HepG2 (cell line): ENCODE measurements around the gene HELZ. TPM values are rescaled to one million over a fixed set of nuclear protein-coding genes. Genes with fewer than 3 reads are reported as not detected.

ENCODE experiments used
- ARNT2 ChIP-seq: sonication (generic); formaldehyde crosslinking; IDR thresholded peaks from 2 replicates; pipeline ENCODE4 v1.8.0; 2022; ENCODE audit warnings: mild to moderate bottlenecking, low read depth, missing genetic modification reagents, moderate library complexity
- CBX1 ChIP-seq: IDR thresholded peaks from one replicate; pipeline ENCODE4 v1.6.1; 2016; ENCODE audit warnings: antibody characterized with exemption, low read depth
- CCAR2 ChIP-seq: fragments of 200-400 bp; formaldehyde crosslinking; optimal IDR thresholded peaks from 2 replicates; pipeline ENCODE3; 2018; ENCODE audit warnings: low read depth, mild to moderate bottlenecking, low read length, moderate library complexity
- ISX ChIP-seq: sonication (generic); formaldehyde crosslinking; conservative IDR thresholded peaks from 2 replicates; pipeline ENCODE4 v1.5.0; 2020; ENCODE audit warnings: missing genetic modification reagents
- NAIF1 ChIP-seq: sonication (generic); formaldehyde crosslinking; IDR thresholded peaks from 2 replicates; pipeline ENCODE4 v1.5.0; 2020; ENCODE audit warnings: mild to moderate bottlenecking, missing genetic modification reagents, borderline replicate concordance
- NR3C1 ChIP-seq: sonication (generic); formaldehyde crosslinking; IDR thresholded peaks from 2 replicates; pipeline ENCODE4 v1.4.0; 2020; ENCODE audit warnings: missing genetic modification reagents
- SRSF9 ChIP-seq: fragments of 200-400 bp; formaldehyde crosslinking; IDR thresholded peaks from 2 replicates; pipeline ENCODE4 v1.6.1; 2018; ENCODE audit warnings: borderline replicate concordance, mild to moderate bottlenecking, low read depth, low read length; ENCODE audit not compliant: insufficient read depth, poor library complexity, severe bottlenecking
- SSRP1 ChIP-seq: IDR thresholded peaks from 2 replicates; pipeline ENCODE4 v1.6.1; 2016; ENCODE audit warnings: control low read depth
- ZFAT ChIP-seq: sonication (generic); formaldehyde crosslinking; conservative IDR thresholded peaks from 2 replicates; pipeline ENCODE4 v1.8.1; 2023; ENCODE audit warnings: missing genetic modification reagents, inconsistent platforms
- ZMAT3 ChIP-seq: sonication (generic); formaldehyde crosslinking; conservative IDR thresholded peaks from 2 replicates; pipeline ENCODE4 v1.7.0; 2021; ENCODE audit warnings: missing genetic modification reagents
- ZNF225 ChIP-seq: sonication (generic); formaldehyde crosslinking; IDR thresholded peaks from 2 replicates; pipeline ENCODE4 v1.4.0; 2020; ENCODE audit warnings: mild to moderate bottlenecking, missing genetic modification reagents
- ZNF367 ChIP-seq: sonication (generic); formaldehyde crosslinking; IDR thresholded peaks from 2 replicates; pipeline ENCODE4 v1.4.0; 2020; ENCODE audit warnings: missing genetic modification reagents, borderline replicate concordance
- ZSCAN29 ChIP-seq: sonication (generic); formaldehyde crosslinking; conservative IDR thresholded peaks from 2 replicates; pipeline ENCODE4 v1.4.0; 2020; ENCODE audit warnings: mild to moderate bottlenecking, missing genetic modification reagents
- polyA plus RNA-seq, 8 experiments: library from polyadenylated mRNA; depleted of rRNA in 3 of 8; stranded (reverse) in 7 of 8; unstranded in 1 of 8; fragments of >200 nt; fragmentation: Illumina TruSeq in 4 of 8; extraction: Trizol in 4 of 8; gene quantifications; 2 replicates each; pipeline versions ENCODE4 v1.2.1 to v1.2.3, GENCODE V29; 2011 to 2016; ENCODE audit warnings: low read depth in 4 of 8, missing spikeins in 1 of 8, mixed read lengths in 1 of 8; ENCODE audit not compliant: insufficient read depth in 1 of 8
- total RNA-seq, 5 experiments: library from RNA; depleted of rRNA; stranded (reverse); fragments of >200 nt; fragmentation: Illumina TruSeq; extraction: Trizol; gene quantifications; 2 replicates each; pipeline ENCODE4 v1.2.3, GENCODE V29; 2016; ENCODE audit warnings: low read depth in 1 of 5
- TF ChIP-seq, protein P1 (sequence below): sonication (generic); formaldehyde crosslinking; IDR thresholded peaks from 2 replicates; pipeline ENCODE4 v1.4.0; 2020; ENCODE audit warnings: missing genetic modification reagents, mild to moderate bottlenecking, borderline replicate concordance
- TF ChIP-seq, protein P2 (sequence below): sonication (generic); formaldehyde crosslinking; IDR thresholded peaks from 2 replicates; pipeline ENCODE4 v1.4.0; 2020; ENCODE audit warnings: mild to moderate bottlenecking, missing genetic modification reagents
- TF ChIP-seq, protein P3 (sequence below), 2 experiments: sonication (generic) in 1 of 2; formaldehyde crosslinking in 1 of 2; IDR thresholded peaks; 2 replicates each; pipeline versions ENCODE4 v1.4.0 to v1.6.1; 2016 to 2020; ENCODE audit warnings: borderline replicate concordance in 1 of 2, low read depth in 1 of 2, mild to moderate bottlenecking in 1 of 2, missing genetic modification reagents in 1 of 2
- TF ChIP-seq, protein P4 (sequence below): sonication (generic); formaldehyde crosslinking; IDR thresholded peaks from 2 replicates; pipeline ENCODE4 v1.5.1; 2020; ENCODE audit warnings: missing genetic modification reagents, mild to moderate bottlenecking, borderline replicate concordance

The HELZ gene
- total and polyA plus RNA-seq, 2 of the 13 experiments (the other 11 are each of a cell fraction or from before 2014, with no cell fraction given) = 35.3 to 52.4 TPM

DNA sequence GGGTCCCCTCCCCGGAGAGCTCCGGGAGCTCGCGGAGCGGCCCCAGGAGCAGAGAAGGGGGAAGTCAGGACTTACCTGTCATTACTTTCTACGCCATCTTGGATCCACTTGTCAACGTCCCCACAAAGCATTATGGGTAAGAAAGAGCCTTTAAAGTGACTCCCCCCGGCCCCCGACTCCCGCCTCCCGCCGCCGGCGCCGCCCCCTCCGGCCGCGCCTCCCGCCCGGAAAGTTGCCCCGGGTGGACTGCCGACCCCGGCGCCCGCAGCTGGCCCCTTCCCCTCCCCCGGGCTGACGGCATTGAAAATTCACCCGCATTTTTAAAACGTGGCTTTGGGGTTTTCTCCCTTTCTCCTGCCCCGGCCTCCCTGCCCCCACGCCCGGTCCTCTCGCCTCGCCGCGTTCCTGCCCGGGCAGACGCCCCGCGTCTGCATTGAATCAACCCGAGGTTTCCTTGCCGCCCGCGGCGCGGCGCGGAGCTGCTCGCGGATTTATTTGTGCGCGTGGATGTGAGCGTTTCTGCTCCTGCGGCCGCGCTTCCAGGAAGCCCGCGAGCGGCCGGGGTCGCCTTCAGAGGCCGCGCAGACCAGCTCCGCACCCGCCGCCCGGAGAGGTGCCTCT lies at the start of gene HELZ (continued):
- no peak for TF ChIP-seq SSRP1 (CRISPR knock-in tag)
- TF ChIP-seq CBX1 = no peak
- no peak for TF ChIP-seq ZNF367
- TF ChIP-seq ZNF225 (CRISPR knock-in tag) = no peak
- TF ChIP-seq, protein P1, sequence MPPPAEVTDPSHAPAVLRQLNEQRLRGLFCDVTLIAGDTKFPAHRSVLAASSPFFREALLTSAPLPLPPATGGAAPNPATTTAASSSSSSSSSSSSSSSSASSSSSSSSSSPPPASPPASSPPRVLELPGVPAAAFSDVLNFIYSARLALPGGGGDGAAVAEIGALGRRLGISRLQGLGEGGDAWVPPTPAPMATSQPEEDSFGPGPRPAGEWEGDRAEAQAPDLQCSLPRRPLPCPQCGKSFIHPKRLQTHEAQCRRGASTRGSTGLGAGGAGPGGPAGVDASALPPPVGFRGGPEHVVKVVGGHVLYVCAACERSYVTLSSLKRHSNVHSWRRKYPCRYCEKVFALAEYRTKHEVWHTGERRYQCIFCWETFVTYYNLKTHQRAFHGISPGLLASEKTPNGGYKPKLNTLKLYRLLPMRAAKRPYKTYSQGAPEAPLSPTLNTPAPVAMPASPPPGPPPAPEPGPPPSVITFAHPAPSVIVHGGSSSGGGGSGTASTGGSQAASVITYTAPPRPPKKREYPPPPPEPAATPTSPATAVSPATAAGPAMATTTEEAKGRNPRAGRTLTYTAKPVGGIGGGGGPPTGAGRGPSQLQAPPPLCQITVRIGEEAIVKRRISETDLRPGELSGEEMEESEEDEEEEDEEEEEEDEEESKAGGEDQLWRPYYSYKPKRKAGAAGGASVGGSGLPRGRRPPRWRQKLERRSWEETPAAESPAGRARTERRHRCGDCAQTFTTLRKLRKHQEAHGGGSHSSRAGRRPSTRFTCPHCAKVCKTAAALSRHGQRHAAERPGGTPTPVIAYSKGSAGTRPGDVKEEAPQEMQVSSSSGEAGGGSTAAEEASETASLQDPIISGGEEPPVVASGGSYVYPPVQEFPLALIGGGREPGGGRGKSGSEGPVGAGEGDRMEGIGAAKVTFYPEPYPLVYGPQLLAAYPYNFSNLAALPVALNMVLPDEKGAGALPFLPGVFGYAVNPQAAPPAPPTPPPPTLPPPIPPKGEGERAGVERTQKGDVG = no peak
- TF ChIP-seq ZSCAN29 (CRISPR knock-in tag) = peak; percentile 88
- TF ChIP-seq ZMAT3 (CRISPR knock-in tag) = 0 out of 2 replicates have a peak, but pooled peaks have one; percentile 6
- no peak for TF ChIP-seq ARNT2
- TF ChIP-seq ZFAT (CRISPR knock-in tag) = no peak
- no peak for TF ChIP-seq NR3C1 (CRISPR knock-in tag)
- TF ChIP-seq, protein P2, sequence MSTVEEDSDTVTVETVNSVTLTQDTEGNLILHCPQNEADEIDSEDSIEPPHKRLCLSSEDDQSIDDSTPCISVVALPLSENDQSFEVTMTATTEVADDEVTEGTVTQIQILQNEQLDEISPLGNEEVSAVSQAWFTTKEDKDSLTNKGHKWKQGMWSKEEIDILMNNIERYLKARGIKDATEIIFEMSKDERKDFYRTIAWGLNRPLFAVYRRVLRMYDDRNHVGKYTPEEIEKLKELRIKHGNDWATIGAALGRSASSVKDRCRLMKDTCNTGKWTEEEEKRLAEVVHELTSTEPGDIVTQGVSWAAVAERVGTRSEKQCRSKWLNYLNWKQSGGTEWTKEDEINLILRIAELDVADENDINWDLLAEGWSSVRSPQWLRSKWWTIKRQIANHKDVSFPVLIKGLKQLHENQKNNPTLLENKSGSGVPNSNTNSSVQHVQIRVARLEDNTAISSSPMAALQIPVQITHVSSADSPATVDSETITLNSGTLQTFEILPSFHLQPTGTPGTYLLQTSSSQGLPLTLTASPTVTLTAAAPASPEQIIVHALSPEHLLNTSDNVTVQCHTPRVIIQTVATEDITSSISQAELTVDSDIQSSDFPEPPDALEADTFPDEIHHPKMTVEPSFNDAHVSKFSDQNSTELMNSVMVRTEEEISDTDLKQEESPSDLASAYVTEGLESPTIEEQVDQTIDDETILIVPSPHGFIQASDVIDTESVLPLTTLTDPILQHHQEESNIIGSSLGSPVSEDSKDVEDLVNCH = no peak
- no peak for TF ChIP-seq ISX (CRISPR knock-in tag)
- TF ChIP-seq SRSF9 = no peak
- TF ChIP-seq, protein P3, sequence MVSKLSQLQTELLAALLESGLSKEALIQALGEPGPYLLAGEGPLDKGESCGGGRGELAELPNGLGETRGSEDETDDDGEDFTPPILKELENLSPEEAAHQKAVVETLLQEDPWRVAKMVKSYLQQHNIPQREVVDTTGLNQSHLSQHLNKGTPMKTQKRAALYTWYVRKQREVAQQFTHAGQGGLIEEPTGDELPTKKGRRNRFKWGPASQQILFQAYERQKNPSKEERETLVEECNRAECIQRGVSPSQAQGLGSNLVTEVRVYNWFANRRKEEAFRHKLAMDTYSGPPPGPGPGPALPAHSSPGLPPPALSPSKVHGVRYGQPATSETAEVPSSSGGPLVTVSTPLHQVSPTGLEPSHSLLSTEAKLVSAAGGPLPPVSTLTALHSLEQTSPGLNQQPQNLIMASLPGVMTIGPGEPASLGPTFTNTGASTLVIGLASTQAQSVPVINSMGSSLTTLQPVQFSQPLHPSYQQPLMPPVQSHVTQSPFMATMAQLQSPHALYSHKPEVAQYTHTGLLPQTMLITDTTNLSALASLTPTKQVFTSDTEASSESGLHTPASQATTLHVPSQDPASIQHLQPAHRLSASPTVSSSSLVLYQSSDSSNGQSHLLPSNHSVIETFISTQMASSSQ (IDR thresholded peaks at IDR 0.05; ENCODE audit: low read depth) = no peak
- TF ChIP-seq, protein P3 (CRISPR knock-in tag; IDR thresholded peaks at IDR 0.05; ENCODE audit: borderline replicate concordance) = no peak
- TF ChIP-seq, protein P4, sequence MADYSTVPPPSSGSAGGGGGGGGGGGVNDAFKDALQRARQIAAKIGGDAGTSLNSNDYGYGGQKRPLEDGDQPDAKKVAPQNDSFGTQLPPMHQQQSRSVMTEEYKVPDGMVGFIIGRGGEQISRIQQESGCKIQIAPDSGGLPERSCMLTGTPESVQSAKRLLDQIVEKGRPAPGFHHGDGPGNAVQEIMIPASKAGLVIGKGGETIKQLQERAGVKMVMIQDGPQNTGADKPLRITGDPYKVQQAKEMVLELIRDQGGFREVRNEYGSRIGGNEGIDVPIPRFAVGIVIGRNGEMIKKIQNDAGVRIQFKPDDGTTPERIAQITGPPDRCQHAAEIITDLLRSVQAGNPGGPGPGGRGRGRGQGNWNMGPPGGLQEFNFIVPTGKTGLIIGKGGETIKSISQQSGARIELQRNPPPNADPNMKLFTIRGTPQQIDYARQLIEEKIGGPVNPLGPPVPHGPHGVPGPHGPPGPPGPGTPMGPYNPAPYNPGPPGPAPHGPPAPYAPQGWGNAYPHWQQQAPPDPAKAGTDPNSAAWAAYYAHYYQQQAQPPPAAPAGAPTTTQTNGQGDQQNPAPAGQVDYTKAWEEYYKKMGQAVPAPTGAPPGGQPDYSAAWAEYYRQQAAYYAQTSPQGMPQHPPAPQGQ (CRISPR knock-in tag) = no peak
- TF ChIP-seq NAIF1 (CRISPR knock-in tag) = peak; percentile 59; the same call in 1 of the 2 replicates
- TF ChIP-seq CCAR2 = no peak
